AG04449 (cell line): ENCODE data around the gene ABCG1.

Source experiments
- CTCF ChIA-PET: fragments of 350-600 bp; formaldehyde crosslinking; extraction: SDS; loops from one replicate; lab custom pipeline; 2021; ENCODE audit warnings: antibody characterized with exemption; lab: Yijun Ruan, JAX
- POLR2A ChIA-PET: fragments of 400-600, 350-600 bp; formaldehyde crosslinking; extraction: SDS; loops from one replicate; lab custom pipeline; 2020; ENCODE audit warnings: antibody characterized with exemption, inconsistent platforms; lab: Yijun Ruan, JAX
- DNase-seq: peaks from one replicate; pipeline ENCODE4 v3.0.0-alpha.2; 2010; ENCODE audit warnings: low read depth, low spot score
- H3K4me3 ChIP-seq: 2 replicates; pipeline ENCODE4 v1.5.1; 2011; ENCODE audit warnings: low read depth, mild to moderate bottlenecking, control low read depth, low read length
- TF ChIP-seq, protein P1 (sequence below): IDR thresholded peaks from one replicate; pipeline ENCODE4 v1.5.1; 2011; ENCODE audit warnings: mild to moderate bottlenecking, moderate library complexity, low read length, control low read depth, inconsistent platforms; ENCODE audit not compliant: insufficient read depth; ENCODE audit errors: missing control alignments

ABCG1 gene

GRCh38 chr21:42216726-42217572 lies 2.0 kb upstream of the ABCG1 start:
- no peak for DNase-seq
- ChIA-PET CTCF (no interaction called here), POLR2A (no interaction called here)
- no peak overlapping the region for H3K4me3 ChIP-seq
- TF ChIP-seq, protein P1, sequence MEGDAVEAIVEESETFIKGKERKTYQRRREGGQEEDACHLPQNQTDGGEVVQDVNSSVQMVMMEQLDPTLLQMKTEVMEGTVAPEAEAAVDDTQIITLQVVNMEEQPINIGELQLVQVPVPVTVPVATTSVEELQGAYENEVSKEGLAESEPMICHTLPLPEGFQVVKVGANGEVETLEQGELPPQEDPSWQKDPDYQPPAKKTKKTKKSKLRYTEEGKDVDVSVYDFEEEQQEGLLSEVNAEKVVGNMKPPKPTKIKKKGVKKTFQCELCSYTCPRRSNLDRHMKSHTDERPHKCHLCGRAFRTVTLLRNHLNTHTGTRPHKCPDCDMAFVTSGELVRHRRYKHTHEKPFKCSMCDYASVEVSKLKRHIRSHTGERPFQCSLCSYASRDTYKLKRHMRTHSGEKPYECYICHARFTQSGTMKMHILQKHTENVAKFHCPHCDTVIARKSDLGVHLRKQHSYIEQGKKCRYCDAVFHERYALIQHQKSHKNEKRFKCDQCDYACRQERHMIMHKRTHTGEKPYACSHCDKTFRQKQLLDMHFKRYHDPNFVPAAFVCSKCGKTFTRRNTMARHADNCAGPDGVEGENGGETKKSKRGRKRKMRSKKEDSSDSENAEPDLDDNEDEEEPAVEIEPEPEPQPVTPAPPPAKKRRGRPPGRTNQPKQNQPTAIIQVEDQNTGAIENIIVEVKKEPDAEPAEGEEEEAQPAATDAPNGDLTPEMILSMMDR: no peak

DNA sequence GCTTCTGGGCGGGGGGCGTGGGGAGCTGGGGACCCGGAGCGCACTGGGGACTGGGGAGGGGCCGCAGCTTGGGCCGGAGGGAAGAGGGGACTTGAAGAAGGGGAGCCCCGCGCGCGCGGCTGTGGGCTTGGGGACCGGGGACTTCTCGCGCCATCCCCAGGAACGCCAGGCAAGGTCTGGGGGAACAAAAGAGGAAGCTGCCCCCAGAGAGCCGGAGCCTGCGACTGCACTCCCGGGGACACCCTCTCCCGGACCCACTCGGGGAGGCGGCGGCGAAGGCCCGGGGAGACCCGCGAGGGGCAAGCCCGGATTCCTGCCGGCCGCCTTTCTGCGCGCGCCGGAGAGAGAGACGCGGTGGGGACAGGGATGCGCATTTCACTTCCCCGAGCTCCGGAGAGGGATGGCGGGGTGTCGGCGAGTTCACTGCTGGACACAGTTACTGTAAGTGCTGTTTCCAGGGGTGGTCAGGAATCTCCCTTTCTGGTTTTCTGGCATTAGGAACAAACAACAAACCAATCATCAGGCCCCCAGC lies 732 bp downstream of the ABCG1 start:
- H3K4me3 ChIP-seq: no peak overlapping the region; the same call in 1 of the 2 replicates
- TF ChIP-seq, protein P1: no peak
- no peak for DNase-seq
- CTCF ChIA-PET: no interaction called here
- POLR2A ChIA-PET: no interaction called here

GRCh38 chr21:42220138-42220701 lies 1.3 kb downstream of the ABCG1 start:
- CTCF ChIA-PET: interaction anchor here (1.2 kb wide), 1 partner anchor 10 kb away, joined by 4 read pairs; no protein-coding TSS in a partner anchor
- no peak for DNase-seq
- TF ChIP-seq, protein P1: no peak
- POLR2A ChIA-PET: no interaction called here
- no peak overlapping the region; the same call in 1 of the 2 replicates for H3K4me3 ChIP-seq

GRCh38 chr21:42221581-42222345 lies 2.8 kb downstream of the ABCG1 start:
- H3K4me3 ChIP-seq: no peak overlapping the region
- TF ChIP-seq, protein P1: no peak
- ChIA-PET CTCF (interaction anchor here (1.1 kb wide), 1 partner anchor 264 kb away, joined by 3 read pairs; no protein-coding TSS in a partner anchor), POLR2A (no interaction called here)
- DNase-seq: no peak

DNA sequence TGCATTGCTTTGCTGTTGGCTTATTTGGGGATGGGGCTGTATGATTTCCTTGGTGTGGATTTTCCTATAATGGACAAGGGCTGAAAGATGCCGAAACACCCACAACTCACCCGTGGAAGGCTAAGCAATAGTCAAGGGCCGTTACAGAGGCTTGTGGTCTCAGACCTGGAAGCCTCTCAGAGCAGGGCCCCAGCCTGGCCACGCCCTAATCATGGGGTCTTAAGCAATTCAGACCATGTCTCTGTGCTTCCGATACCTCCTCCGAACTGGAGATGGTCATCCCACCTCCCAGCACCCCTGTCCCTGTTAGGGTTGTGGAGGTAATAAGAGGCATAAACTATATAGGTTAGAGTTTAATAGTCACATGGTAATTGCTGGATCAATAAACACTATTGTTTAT lies 3.4 kb downstream of the ABCG1 start:
- POLR2A ChIA-PET: no interaction called here
- DNase-seq: no peak
- H3K4me3 ChIP-seq: no peak overlapping the region
- CTCF ChIA-PET: interaction anchor here (1.1 kb wide), 1 partner anchor 263 kb away, joined by 3 read pairs; no protein-coding TSS in a partner anchor
- TF ChIP-seq, protein P1: no peak
